K562 (cell line): ENCODE measurements around the gene COL7A1. TPM values are rescaled to one million over a fixed set of nuclear protein-coding genes. Genes with fewer than 3 reads are reported as not detected.
A peak's percentile ranks its signal among the peaks of the same experiment; 100 is the strongest.

ENCODE experiments used
- NCOA6 ChIP-seq: fragments of 450-650 bp; IDR thresholded peaks from 2 replicates; pipeline ENCODE4 v1.6.1; 2017; ENCODE audit warnings: mild to moderate bottlenecking
- PCBP1 ChIP-seq: fragments of 200-400 bp; formaldehyde crosslinking; IDR thresholded peaks from 2 replicates; pipeline ENCODE4 v1.6.1; 2018; ENCODE audit warnings: mild to moderate bottlenecking, low read depth, low read length; ENCODE audit not compliant: poor library complexity, severe bottlenecking
- POLR2G ChIP-seq: fragments of 200-400 bp; formaldehyde crosslinking; IDR thresholded peaks from 2 replicates; pipeline ENCODE4 v1.6.1; 2017; ENCODE audit warnings: low read depth, mild to moderate bottlenecking, antibody characterized with exemption, low read length, moderate library complexity
- RNF219 ChIP-seq: fragments of 250-450 bp; sonication (Bioruptor Pico); IDR thresholded peaks from 2 replicates; pipeline ENCODE4 v1.5.0; 2022; ENCODE audit warnings: mild to moderate bottlenecking
- TCF3 ChIP-seq: sonication (generic); formaldehyde crosslinking; IDR thresholded peaks from 2 replicates; pipeline ENCODE4 v1.4.0; 2020; ENCODE audit warnings: mild to moderate bottlenecking, missing genetic modification reagents
- ZNF778 ChIP-seq: fragments of 450-650 bp; formaldehyde crosslinking; IDR thresholded peaks from 2 replicates; pipeline ENCODE4 v1.4.0; 2020; ENCODE audit warnings: mild to moderate bottlenecking, moderate library complexity
- polyA plus RNA-seq, 8 experiments: library from polyadenylated mRNA; depleted of rRNA in 4 of 8; stranded (reverse) in 5 of 8; unstranded in 3 of 8; fragments of >200 nt; fragmentation: Nextera tagmentation in 2 of 8; fragmentation: Illumina TruSeq in 1 of 8; extraction: Ambion mirVana in 2 of 8; extraction: Trizol in 1 of 8; gene quantifications; 2 replicates each; pipeline versions ENCODE4 v1.2.1 to v1.2.3, GENCODE V29; 2011 to 2014; ENCODE audit warnings: inconsistent platforms in 1 of 8, missing spikeins in 1 of 8
- total RNA-seq, 7 experiments: library from RNA; depleted of rRNA in 6 of 7; stranded (reverse); fragments of >200 nt in 6 of 7; fragmentation: Illumina TruSeq in 2 of 7; extraction: Trizol in 2 of 7; gene quantifications; 2 replicates each; pipeline versions ENCODE4 v1.2.1 to v1.2.3, GENCODE V29; 2011 to 2021; ENCODE audit warnings: low replicate concordance in 1 of 7
- TF ChIP-seq, protein P1 (sequence below), 2 experiments: fragments of 450-650 bp; formaldehyde crosslinking in 1 of 2; IDR thresholded peaks; 2 replicates each; pipeline versions ENCODE4 v1.4.0 to v1.6.1; 2014 to 2020; ENCODE audit warnings: mild to moderate bottlenecking in 2 of 2, borderline replicate concordance in 1 of 2, low read depth in 1 of 2

COL7A1 gene
- total and polyA plus RNA-seq, 9 of the 15 experiments (the other 6 are each of a cell fraction or from before 2014, with no cell fraction given): 0.09 to 0.66 (median 0.35) TPM; not detected in 3

DNA sequence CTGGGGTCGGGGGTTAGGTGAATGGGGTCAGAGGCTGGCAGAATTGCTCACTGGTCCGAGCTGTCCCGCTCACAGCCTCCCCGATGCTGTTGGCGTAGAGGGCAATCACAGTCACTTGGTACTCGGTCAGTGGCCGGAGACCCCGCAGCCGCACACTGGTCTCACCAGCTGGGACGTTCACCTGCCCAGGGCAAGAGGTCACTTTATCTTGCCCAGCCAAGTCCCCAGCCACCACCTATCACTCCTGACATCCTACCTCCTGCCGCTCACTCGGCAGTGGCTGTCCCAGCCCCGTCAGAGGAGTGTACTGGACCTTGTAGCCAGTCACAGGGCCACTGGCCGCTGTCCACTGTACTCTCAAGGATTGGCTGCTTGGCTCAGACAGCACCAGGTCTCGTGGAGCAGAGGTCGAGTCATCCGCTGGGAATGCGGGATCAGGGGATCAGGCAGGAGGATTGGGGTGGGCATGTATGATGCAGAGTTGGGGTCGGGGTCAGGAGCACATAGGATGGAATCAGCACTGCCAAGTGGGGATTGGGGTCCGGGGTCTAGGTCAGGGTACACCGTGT lies 2.5 kb downstream of the COL7A1 start (continued):
- TF ChIP-seq, protein P1, sequence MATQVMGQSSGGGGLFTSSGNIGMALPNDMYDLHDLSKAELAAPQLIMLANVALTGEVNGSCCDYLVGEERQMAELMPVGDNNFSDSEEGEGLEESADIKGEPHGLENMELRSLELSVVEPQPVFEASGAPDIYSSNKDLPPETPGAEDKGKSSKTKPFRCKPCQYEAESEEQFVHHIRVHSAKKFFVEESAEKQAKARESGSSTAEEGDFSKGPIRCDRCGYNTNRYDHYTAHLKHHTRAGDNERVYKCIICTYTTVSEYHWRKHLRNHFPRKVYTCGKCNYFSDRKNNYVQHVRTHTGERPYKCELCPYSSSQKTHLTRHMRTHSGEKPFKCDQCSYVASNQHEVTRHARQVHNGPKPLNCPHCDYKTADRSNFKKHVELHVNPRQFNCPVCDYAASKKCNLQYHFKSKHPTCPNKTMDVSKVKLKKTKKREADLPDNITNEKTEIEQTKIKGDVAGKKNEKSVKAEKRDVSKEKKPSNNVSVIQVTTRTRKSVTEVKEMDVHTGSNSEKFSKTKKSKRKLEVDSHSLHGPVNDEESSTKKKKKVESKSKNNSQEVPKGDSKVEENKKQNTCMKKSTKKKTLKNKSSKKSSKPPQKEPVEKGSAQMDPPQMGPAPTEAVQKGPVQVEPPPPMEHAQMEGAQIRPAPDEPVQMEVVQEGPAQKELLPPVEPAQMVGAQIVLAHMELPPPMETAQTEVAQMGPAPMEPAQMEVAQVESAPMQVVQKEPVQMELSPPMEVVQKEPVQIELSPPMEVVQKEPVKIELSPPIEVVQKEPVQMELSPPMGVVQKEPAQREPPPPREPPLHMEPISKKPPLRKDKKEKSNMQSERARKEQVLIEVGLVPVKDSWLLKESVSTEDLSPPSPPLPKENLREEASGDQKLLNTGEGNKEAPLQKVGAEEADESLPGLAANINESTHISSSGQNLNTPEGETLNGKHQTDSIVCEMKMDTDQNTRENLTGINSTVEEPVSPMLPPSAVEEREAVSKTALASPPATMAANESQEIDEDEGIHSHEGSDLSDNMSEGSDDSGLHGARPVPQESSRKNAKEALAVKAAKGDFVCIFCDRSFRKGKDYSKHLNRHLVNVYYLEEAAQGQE (IDR thresholded peaks at IDR 0.05; ENCODE audit: borderline replicate concordance): 0 out of 2 replicates have a peak, but pooled peaks have one; percentile 9
- TF ChIP-seq, protein P1 (CRISPR knock-in tag; IDR thresholded peaks at IDR 0.05; ENCODE audit: low read depth): no peak
- TF ChIP-seq POLR2G: no peak
- TF ChIP-seq RNF219 (CRISPR knock-in tag): no peak
- TF ChIP-seq NCOA6: no peak
- no peak for TF ChIP-seq ZNF778 (CRISPR knock-in tag)
- no peak for TF ChIP-seq PCBP1
- TF ChIP-seq TCF3: 0 out of 2 replicates have a peak, but pooled peaks have one; percentile 27
